IPS-18a (cell line): Measurements from ENCODE around the gene PDE4D.
"Not testable (repeated sequence)": the region's sequence is repeated elsewhere in the genome, so short reads cannot be mapped to it uniquely, and the experiment has no call there.

Experiments
- H3K27ac ChIP-seq: one replicate; pipeline ENCODE4 v1.5.1; 2013; ENCODE audit warnings: low read length
- H3K27me3 ChIP-seq: one replicate; pipeline ENCODE4 v1.6.1; 2013; ENCODE audit warnings: mild to moderate bottlenecking, low read length; ENCODE audit not compliant: control insufficient read depth, insufficient read depth
- H3K36me3 ChIP-seq: one replicate; pipeline ENCODE4 v1.6.1; 2013; ENCODE audit warnings: low read depth, low read length; ENCODE audit not compliant: control insufficient read depth
- H3K4me1 ChIP-seq: one replicate; pipeline ENCODE4 v1.6.1; 2013; ENCODE audit warnings: low read depth, low read length; ENCODE audit not compliant: control insufficient read depth
- H3K4me3 ChIP-seq: one replicate; pipeline ENCODE4 v1.5.1; 2013; ENCODE audit warnings: low read length
- H3K9ac ChIP-seq: one replicate; pipeline ENCODE4 v1.6.1; 2013; ENCODE audit warnings: mild to moderate bottlenecking, low read length, moderate library complexity
- H3K9me3 ChIP-seq: one replicate; pipeline ENCODE4 v1.6.1; 2013; ENCODE audit warnings: low read depth, low read length; ENCODE audit not compliant: control insufficient read depth

PDE4D gene

DNA sequence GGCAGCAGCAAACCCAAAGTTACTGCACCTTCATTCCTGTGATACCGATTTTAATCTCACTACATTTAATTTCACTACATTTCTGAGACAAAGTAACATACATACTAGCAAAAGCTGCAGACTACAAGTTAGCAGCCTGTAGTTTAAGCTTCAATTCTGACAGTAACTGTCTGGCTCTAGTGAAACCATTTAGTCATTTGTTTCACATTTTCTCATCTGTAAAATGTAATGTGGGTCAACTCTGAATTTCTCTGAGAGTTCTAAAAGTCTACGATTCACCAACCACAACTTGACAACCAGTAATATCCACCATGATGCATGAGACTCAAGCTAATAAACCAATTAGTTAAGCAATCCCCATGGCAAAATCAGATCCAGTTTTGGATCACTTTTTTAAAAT lies 408.9 kb downstream of the PDE4D start:
- H3K9me3 ChIP-seq = no peaks in the 10 kb centered on the region
- no peak overlapping the region for H3K9ac ChIP-seq
- peaks cover 9% of the 10 kb centered on the region for H3K4me1 ChIP-seq
- H3K27me3 ChIP-seq = no peaks in the 10 kb centered on the region
- H3K27ac ChIP-seq = no peak overlapping the region
- no peaks in the 10 kb centered on the region for H3K36me3 ChIP-seq
- no peak overlapping the region for H3K4me3 ChIP-seq

DNA sequence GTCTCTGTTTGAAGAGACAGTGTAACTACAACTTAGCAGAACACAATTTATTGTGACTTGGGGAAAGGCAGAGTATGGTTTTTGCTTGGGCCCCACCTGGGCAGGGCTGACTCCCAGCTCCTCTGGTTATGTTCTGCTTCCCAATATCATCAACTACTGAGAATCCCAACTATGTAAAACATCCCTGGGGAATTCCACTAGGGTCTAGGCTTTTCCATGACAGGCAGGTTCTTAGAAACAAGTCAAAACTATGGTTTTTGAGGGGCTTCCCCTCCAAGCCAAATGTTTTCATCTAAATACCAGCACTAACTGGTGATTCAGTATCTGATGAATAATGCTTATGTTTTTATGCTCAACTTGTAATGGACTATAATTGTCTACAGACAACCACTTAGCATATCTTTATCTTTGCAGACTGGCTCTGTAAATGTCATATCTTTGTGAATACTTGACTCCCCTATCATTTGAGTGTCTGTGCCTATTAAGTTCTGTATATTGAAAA lies 409.5 kb downstream of the PDE4D start:
- H3K27ac ChIP-seq = no peak overlapping the region
- no peaks in the 10 kb centered on the region for H3K9me3 ChIP-seq
- H3K4me3 ChIP-seq = no peak overlapping the region
- peaks cover 14% of the 10 kb centered on the region for H3K4me1 ChIP-seq
- H3K9ac ChIP-seq = no peak overlapping the region
- no peaks in the 10 kb centered on the region for H3K36me3 ChIP-seq
- H3K27me3 ChIP-seq = no peaks in the 10 kb centered on the region

DNA sequence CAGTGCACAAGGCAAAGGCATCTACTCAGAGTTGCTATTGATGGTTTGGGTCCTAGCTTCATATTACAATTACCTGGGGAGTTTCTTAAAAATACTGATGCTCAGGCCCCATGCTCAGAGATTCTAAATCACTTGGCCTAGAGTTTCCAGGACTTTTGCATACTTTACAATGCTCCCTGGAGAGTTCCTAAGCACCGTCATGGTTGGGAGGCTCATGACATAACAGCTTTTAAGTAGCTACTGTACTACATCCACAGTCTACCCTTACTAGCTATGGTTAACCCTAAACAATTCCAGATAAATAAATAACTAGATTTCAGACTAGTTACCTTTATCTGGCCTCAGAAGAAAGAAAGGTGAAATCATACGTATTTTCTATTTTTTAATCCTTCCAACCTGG lies 414.4 kb downstream of the PDE4D start:
- H3K36me3 ChIP-seq = no peaks in the 10 kb centered on the region
- H3K27ac ChIP-seq = no peak overlapping the region
- H3K9ac ChIP-seq = no peak overlapping the region
- H3K9me3 ChIP-seq = no peaks in the 10 kb centered on the region
- H3K4me3 ChIP-seq = no peak overlapping the region
- peaks cover 11% of the 10 kb centered on the region for H3K4me1 ChIP-seq
- H3K27me3 ChIP-seq = no peaks in the 10 kb centered on the region

DNA sequence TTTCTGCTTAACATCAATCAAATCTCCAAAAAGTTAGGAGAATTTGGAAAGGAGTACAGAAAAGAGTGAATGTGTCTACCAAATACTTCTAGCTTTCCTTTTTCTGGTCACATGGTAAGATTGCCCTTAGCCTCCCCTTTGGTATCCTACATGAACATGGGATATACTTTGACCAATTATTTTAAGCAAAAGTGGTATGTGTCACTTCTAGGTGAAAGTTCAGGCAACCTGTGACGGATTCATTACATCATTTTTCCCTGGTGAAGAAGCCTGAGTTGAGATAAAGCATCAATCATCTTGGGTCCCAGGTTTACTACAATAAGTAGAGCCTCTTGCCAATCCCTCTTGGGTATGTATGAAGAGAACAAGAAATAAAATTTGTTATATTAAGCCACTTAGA lies 419.2 kb downstream of the PDE4D start:
- Histone ChIP-seq H3K4me1 (peaks cover 2% of the 10 kb centered on the region), H3K27me3 (no peaks in the 10 kb centered on the region), H3K9ac (no peak overlapping the region), H3K9me3 (no peaks in the 10 kb centered on the region), H3K36me3 (no peaks in the 10 kb centered on the region), H3K4me3 (no peak overlapping the region), H3K27ac (no peak overlapping the region)

DNA sequence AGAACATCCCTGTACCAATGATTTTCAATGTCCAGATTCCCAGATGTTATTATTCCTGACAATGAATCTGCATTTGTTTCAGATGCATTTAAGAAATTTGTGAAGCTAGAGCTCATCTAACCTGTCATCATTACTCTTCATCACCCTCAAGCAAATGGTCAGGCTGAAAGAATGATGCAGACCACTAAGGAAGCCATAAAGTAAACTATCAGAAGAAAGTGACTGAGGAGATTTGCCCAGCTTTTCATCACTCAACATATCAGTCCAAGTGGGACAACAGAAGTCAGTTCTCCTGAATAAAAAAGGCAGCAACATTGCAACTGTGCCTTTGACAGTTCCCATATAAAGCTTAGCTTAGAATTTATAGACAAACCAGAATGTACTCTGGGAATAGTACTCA lies 419.9 kb downstream of the PDE4D start:
- no peak overlapping the region for H3K9ac ChIP-seq
- no peak overlapping the region for H3K4me3 ChIP-seq
- H3K9me3 ChIP-seq = no peaks in the 10 kb centered on the region
- no peak overlapping the region for H3K27ac ChIP-seq
- H3K27me3 ChIP-seq = no peaks in the 10 kb centered on the region
- no peaks in the 10 kb centered on the region for H3K36me3 ChIP-seq
- no peaks in the 10 kb centered on the region for H3K4me1 ChIP-seq

DNA sequence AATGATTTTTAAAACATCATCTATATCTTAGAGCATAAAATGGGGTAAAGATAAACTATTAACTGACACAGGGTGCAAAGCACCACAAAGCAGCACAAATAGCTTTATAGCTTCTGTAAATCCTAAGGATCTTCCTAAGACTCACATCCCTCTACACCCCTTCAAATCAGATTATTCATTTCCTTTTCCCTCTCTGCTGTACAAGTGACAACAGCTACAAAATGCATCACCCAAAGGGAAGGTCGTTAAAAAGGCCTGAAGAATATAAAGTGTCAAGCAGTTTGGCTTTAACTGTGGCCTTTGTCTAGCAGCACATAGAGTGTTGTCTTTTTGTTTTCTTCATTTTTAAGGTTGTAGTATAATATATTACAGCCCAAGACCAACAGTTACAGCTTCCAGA lies 422.1 kb downstream of the PDE4D start:
- Histone ChIP-seq H3K4me3 (no peak overlapping the region), H3K9ac (no peak overlapping the region), H3K4me1 (peaks cover under 1% of the 10 kb centered on the region), H3K27ac (no peak overlapping the region), H3K9me3 (no peaks in the 10 kb centered on the region), H3K27me3 (no peaks in the 10 kb centered on the region), H3K36me3 (no peaks in the 10 kb centered on the region)

DNA sequence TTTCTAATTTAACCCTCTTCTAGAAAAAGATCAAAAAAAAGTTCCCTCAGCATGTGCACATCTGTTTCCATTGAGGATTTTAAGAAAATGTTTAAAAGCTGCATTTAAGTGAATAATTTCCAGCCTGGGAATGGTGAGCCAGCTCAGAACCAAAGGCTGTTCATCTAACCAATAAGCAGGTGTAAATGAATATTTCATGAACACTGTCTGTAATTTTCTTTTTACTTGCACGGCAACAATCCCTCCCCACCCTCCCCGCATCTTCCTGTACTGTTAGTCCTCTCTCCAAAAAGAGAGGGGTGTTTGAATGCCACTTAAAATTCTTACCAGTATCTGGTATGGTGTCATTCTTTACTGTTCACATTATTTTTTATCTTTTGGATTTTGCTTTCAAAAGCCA lies 425.6 kb downstream of the PDE4D start:
- Histone ChIP-seq H3K9me3 (no peaks in the 10 kb centered on the region), H3K36me3 (no peaks in the 10 kb centered on the region), H3K27me3 (no peaks in the 10 kb centered on the region), H3K4me3 (no peak overlapping the region), H3K9ac (no peak overlapping the region), H3K4me1 (peaks cover 7% of the 10 kb centered on the region), H3K27ac (no peak overlapping the region)

DNA sequence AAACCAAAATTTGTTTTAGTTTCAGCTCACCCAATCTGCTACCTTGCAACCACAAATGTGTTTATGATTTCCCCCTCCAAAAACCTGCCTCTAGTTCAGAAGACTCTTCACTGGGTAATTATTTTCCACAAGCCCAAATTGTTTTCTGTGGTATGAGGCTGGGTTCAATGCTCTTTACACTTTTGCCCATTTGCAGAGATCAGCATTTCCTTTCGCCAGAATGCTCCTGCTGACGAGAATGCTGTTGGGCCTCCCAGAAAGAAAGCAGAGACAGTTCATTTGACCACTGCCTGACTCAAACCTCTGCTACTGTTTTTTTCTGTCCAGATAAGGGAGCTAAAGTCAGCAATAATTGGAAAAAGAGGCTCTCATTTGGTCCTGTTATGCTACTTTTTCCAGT lies 427.3 kb downstream of the PDE4D start:
- no peaks in the 10 kb centered on the region for H3K36me3 ChIP-seq
- H3K27me3 ChIP-seq = no peaks in the 10 kb centered on the region
- no peak overlapping the region for H3K27ac ChIP-seq
- no peak overlapping the region for H3K9ac ChIP-seq
- H3K4me3 ChIP-seq = no peak overlapping the region
- H3K9me3 ChIP-seq = no peaks in the 10 kb centered on the region
- H3K4me1 ChIP-seq = peaks cover 7% of the 10 kb centered on the region

DNA sequence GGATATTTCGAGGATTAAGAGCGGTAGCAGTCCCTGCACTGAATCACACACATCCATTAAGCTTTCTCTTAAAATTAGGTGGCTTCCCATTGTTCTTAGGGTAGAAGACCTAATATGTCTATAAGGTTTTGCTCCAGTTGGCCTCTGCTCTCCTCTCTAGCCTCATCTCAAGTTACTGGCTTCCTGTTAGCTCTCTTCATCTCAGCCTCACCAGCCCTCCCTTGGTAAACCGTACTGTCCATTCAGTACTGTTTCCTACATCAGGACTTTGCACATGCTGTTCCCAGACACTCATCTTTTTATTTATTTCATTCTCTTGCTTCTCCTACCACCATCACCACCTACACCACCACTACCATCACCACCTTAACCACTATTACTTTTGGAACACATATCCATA lies 428.6 kb downstream of the PDE4D start:
- Histone ChIP-seq H3K4me3 (no peak overlapping the region), H3K9me3 (no peaks in the 10 kb centered on the region), H3K36me3 (no peaks in the 10 kb centered on the region), H3K27me3 (no peaks in the 10 kb centered on the region), H3K4me1 (peaks cover 7% of the 10 kb centered on the region), H3K27ac (no peak overlapping the region), H3K9ac (no peak overlapping the region)

DNA sequence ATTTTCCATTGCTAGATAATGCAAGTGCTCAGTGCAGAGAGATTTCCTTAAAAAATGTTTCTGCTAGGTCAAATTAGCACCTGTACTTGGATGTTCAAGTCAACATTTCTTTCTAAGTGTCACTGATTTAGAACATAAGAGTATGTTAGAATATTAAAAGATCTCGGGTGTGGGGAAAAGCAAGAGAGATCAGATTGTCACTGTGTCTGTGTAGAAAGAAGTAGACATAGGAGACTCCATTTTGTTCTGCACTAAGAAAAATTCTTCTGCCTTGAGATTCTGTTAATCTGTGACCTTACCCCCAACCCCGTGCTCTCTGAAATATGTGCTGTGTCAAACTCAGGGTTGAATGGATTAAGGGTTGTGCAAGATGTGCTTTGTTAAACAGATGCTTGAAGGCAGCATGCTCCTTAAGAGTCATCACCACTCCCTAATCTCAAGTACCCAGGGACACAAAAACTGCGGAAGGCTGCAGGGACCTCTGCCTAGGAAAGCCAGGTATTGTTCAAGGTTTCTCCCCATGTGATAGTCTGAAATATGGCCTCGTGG lies 429.8 kb downstream of the PDE4D start:
- not testable (repeated sequence) for H3K27ac ChIP-seq, H3K9me3 ChIP-seq, H3K4me3 ChIP-seq, H3K9ac ChIP-seq, H3K27me3 ChIP-seq, H3K36me3 ChIP-seq, H3K4me1 ChIP-seq

DNA sequence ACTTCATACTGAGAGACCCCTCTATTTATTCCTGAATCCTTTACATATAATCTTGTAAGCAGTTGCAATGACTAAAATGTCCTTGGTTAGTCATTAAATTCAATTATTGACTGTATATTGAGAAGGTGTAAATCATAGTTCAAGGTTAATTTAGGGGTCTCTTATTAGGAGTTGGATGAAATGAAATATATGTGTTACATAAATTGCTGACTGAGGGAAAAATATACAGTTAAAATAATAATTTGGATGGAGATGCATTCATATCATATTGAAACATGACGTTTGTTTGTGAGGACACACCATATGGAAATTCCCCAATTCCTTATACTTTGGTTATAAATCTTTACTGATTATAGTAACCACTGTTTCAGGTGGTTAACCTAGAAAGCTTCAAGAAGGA lies 430.6 kb downstream of the PDE4D start:
- Histone ChIP-seq H3K27ac (no peak overlapping the region), H3K27me3 (no peaks in the 10 kb centered on the region), H3K4me1 (peaks cover 7% of the 10 kb centered on the region)

DNA sequence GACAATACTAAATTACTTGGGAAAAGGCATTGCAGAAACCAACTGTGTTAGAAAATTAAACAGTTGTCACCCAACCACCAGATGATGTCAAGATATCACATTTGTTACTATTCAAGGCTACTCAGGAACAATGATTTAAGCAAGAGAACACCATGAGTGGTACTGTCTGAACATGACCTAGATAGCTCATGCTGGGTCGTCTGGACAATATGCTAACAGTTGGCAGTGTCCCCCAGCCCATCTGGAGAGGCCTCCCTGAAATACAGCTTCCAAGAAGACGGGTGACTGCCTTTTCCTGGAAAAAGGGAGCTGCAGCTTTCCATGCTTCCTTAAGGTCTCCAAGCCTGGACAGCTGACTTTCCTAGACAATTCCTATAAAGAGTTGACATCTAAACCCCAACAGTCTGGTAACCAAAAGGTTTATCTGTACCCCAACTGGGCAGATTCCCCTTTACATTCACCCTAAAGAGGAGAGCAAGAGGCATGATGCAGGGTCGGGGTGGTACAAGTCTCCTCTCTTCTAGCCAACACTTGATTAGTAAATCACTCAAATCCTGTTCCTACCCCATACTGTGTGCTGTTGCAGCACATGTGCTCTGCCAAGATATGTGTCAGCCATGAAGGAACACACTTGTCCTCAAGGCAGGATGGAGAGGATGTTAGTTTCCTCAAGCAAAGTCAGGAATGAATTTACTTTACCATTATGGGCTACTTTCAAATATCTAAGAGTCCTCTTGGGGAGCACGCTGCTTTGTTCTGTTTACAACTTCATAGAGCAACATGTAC lies 433.0 kb downstream of the PDE4D start:
- H3K27me3 ChIP-seq = no peaks in the 10 kb centered on the region

More for the DNA sequence above, 430.6 kb downstream of the PDE4D start:
- Histone ChIP-seq H3K9me3 (no peaks in the 10 kb centered on the region), H3K4me3 (no peak overlapping the region), H3K9ac (no peak overlapping the region), H3K36me3 (no peaks in the 10 kb centered on the region)

More for the DNA sequence above, 433.0 kb downstream of the PDE4D start:
- H3K36me3 ChIP-seq = no peaks in the 10 kb centered on the region
- H3K27ac ChIP-seq = no peak overlapping the region
- no peak overlapping the region for H3K4me3 ChIP-seq
- H3K9me3 ChIP-seq = no peaks in the 10 kb centered on the region
- no peak overlapping the region for H3K9ac ChIP-seq
- H3K4me1 ChIP-seq = peaks cover 2% of the 10 kb centered on the region
